ENCODE results near the gene PRR15.

PRR15 gene

GRCh38 chr7:29607889-29608288, 44.3 kb downstream of the PRR15 start:
- in situ Hi-C loops (cut with MboI; ENCODE audit: low sequenced_read_pairs), result no loop called here

- in situ Hi-C loops (cut with MboI; ENCODE audit: low sequenced_read_pairs), result no loop called here
Observed at GRCh38 chr7:29609162-29610037, 45.8 kb downstream of the PRR15 start.

GRCh38 chr7:29610086-29610485, 46.5 kb downstream of the PRR15 start:
- in situ Hi-C loops (cut with MboI; ENCODE audit: low sequenced_read_pairs), result no loop called here

- in situ Hi-C loops (cut with MboI; ENCODE audit: low sequenced_read_pairs), result no loop called here
Observed at GRCh38 chr7:29611941-29612544, 48.4 kb downstream of the PRR15 start.

- in situ Hi-C loops (cut with MboI; ENCODE audit: low sequenced_read_pairs), result no loop called here
Observed at GRCh38 chr7:29612596-29612995, 49.0 kb downstream of the PRR15 start.

DNA sequence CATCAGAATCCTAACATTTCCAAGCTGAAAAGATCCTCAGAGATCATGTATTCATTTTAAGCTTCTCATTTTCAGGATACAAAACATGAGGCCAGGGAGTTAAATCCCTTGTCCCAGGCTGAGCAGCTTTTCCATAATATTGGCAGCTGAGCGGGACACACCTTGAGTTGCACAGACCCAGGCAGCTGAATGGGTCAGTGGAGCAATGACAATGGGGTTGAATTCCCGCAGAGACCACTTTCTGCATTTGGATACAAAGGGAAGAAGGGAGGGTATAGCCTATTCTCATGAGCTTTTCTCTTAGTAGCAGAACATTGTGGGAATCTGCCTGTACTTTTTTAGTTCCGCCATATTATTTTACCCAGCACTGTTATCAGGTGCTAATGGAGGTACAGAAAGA, 49.5 kb downstream of the PRR15 start:
- in situ Hi-C loops (cut with MboI; ENCODE audit: low sequenced_read_pairs), result no loop called here

GRCh38 chr7:29614229-29614628, 50.6 kb downstream of the PRR15 start:
- in situ Hi-C loops (cut with MboI; ENCODE audit: low sequenced_read_pairs), result no loop called here
